ENCODE measurements around the gene REM1.
"Not testable (repeated sequence)": the region's sequence is repeated elsewhere in the genome, so short reads cannot be mapped to it uniquely, and the experiment has no call there.

The REM1 gene

GRCh38 chr20:31454361-31454760 lies 20.7 kb upstream of the REM1 start:
- TF ChIP-seq TAF1 (IDR thresholded peaks at IDR 0.05; ENCODE audit: low read depth, low read length) (no peak), POLR2AphosphoS5 (IDR thresholded peaks at IDR 0.05; ENCODE audit: low read depth, low read length) (no peak), SPI1 (IDR thresholded peaks at IDR 0.05; ENCODE audit: low read depth, low read length) (no peak), POLR2A (IDR thresholded peaks at IDR 0.05; ENCODE audit: low read depth, low read length) (no peak), PAX5 (IDR thresholded peaks at IDR 0.05; ENCODE audit: insufficient read depth, low read length, severe bottlenecking) (no peak), POU2F2 (IDR thresholded peaks at IDR 0.05; ENCODE audit: low read depth, low read length) (no peak)
- no peak for FAIRE-seq
- no peak for DNase-seq (ENCODE audit: insufficient read length, low spot score)

- not testable (repeated sequence) for DNase-seq (ENCODE audit: insufficient read length, low spot score)
These were observed 4.1 kb upstream of the REM1 start for GRCh38 chr20:31470946-31471345.

GRCh38 chr20:31472395-31473330 lies 2.4 kb upstream of the REM1 start:
- no peak for DNase-seq (ENCODE audit: insufficient read length, low spot score)

More at GRCh38 chr20:31470946-31471345, 4.1 kb upstream of the REM1 start:
- FAIRE-seq = not testable (repeated sequence)

GRCh38 chr20:31473331-31474096 lies 1.6 kb upstream of the REM1 start:
- DNase-seq (ENCODE audit: insufficient read length, low spot score) = no peak
- TF ChIP-seq POLR2A (IDR thresholded peaks at IDR 0.05; ENCODE audit: low read depth, low read length) = no peak
- TF ChIP-seq PAX5 (IDR thresholded peaks at IDR 0.05; ENCODE audit: insufficient read depth, low read length, severe bottlenecking) = no peak
- TF ChIP-seq TAF1 (IDR thresholded peaks at IDR 0.05; ENCODE audit: low read depth, low read length) = no peak
- no peak for TF ChIP-seq POU2F2 (IDR thresholded peaks at IDR 0.05; ENCODE audit: low read depth, low read length)
- TF ChIP-seq SPI1 (IDR thresholded peaks at IDR 0.05; ENCODE audit: low read depth, low read length) = no peak
- TF ChIP-seq POLR2AphosphoS5 (IDR thresholded peaks at IDR 0.05; ENCODE audit: low read depth, low read length) = no peak
- peak; percentile 61 for FAIRE-seq

More at GRCh38 chr20:31472395-31473330, 2.4 kb upstream of the REM1 start:
- TF ChIP-seq POLR2AphosphoS5 (IDR thresholded peaks at IDR 0.05; ENCODE audit: low read depth, low read length) = no peak
- no peak for FAIRE-seq

- FAIRE-seq (peak; percentile 57), DNase-seq (ENCODE audit: insufficient read length, low spot score) (no peak)
- TF ChIP-seq PAX5 (IDR thresholded peaks at IDR 0.05; ENCODE audit: insufficient read depth, low read length, severe bottlenecking) (no peak), POLR2AphosphoS5 (IDR thresholded peaks at IDR 0.05; ENCODE audit: low read depth, low read length) (no peak)
These were observed 1.0 kb upstream of the REM1 start for GRCh38 chr20:31474097-31474436.

GRCh38 chr20:31475472-31476293 lies 595 bp downstream of the REM1 start:
- TF ChIP-seq POU2F2 (IDR thresholded peaks at IDR 0.05; ENCODE audit: low read depth, low read length) = no peak
- TF ChIP-seq POLR2AphosphoS5 (IDR thresholded peaks at IDR 0.05; ENCODE audit: low read depth, low read length) = no peak
- no peak for TF ChIP-seq POLR2A (IDR thresholded peaks at IDR 0.05; ENCODE audit: low read depth, low read length)
- no peak for TF ChIP-seq PAX5 (IDR thresholded peaks at IDR 0.05; ENCODE audit: insufficient read depth, low read length, severe bottlenecking)
- TF ChIP-seq SPI1 (IDR thresholded peaks at IDR 0.05; ENCODE audit: low read depth, low read length) = no peak
- TF ChIP-seq TAF1 (IDR thresholded peaks at IDR 0.05; ENCODE audit: low read depth, low read length) = no peak
- FAIRE-seq = no peak
- no peak for DNase-seq (ENCODE audit: insufficient read length, low spot score)

GRCh38 chr20:31476294-31476585 lies 1.2 kb downstream of the REM1 start:
- no peak for DNase-seq (ENCODE audit: insufficient read length, low spot score)
- no peak for TF ChIP-seq TAF1 (IDR thresholded peaks at IDR 0.05; ENCODE audit: low read depth, low read length)
- FAIRE-seq = no peak

GRCh38 chr20:31476643-31477215 lies 1.6 kb downstream of the REM1 start:
- FAIRE-seq (no peak), DNase-seq (ENCODE audit: insufficient read length, low spot score) (no peak)
- TF ChIP-seq POU2F2 (IDR thresholded peaks at IDR 0.05; ENCODE audit: low read depth, low read length) = no peak
- TF ChIP-seq SPI1 (IDR thresholded peaks at IDR 0.05; ENCODE audit: low read depth, low read length) = no peak
- TF ChIP-seq POLR2AphosphoS5 (IDR thresholded peaks at IDR 0.05; ENCODE audit: low read depth, low read length) = no peak
- no peak for TF ChIP-seq PAX5 (IDR thresholded peaks at IDR 0.05; ENCODE audit: insufficient read depth, low read length, severe bottlenecking)
- TF ChIP-seq TAF1 (IDR thresholded peaks at IDR 0.05; ENCODE audit: low read depth, low read length) = no peak
- TF ChIP-seq POLR2A (IDR thresholded peaks at IDR 0.05; ENCODE audit: low read depth, low read length) = no peak

- FAIRE-seq (no peak), DNase-seq (ENCODE audit: insufficient read length, low spot score) (no peak)
- TF ChIP-seq POU2F2 (IDR thresholded peaks at IDR 0.05; ENCODE audit: low read depth, low read length) (no peak), POLR2A (IDR thresholded peaks at IDR 0.05; ENCODE audit: low read depth, low read length) (no peak), POLR2AphosphoS5 (IDR thresholded peaks at IDR 0.05; ENCODE audit: low read depth, low read length) (no peak), TAF1 (IDR thresholded peaks at IDR 0.05; ENCODE audit: low read depth, low read length) (no peak), PAX5 (IDR thresholded peaks at IDR 0.05; ENCODE audit: insufficient read depth, low read length, severe bottlenecking) (no peak)
These were observed 8.9 kb downstream of the REM1 start for GRCh38 chr20:31484001-31484400.
